ENCODE data around the gene MMD.

The MMD gene

DNA sequence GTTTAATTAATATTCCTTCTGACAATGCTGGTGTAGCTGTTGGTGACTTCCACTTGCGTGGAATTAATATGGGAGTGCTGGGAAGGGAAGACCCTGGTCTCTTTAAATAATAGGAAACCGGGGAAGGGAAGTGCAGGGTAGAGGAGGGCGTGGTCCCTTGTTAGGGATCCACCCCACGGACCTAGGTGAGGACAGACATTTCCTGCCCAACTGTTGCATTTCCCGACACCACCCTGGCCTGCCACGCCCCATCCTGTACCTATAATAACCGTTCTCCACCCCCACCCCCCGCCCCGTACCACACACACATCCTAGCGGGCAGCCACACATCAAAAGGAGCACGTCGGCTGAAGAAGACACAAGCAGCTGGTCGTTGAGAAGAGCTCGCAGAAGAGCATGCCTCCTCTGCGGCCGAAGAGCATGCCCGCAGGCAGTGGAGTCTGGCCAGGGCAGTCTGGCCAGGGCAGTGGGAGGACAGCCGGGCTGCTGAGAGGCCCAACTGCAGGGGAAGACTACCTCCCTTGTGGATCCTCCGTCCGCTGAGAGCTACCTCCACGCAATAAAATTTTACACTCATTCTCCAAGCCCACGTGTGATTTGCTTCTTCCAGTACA is 36.8 kb upstream of the MMD start:
- no peak for DNase-seq (ENCODE audit: low spot score)
- in situ Hi-C loops (cut with MboI; ENCODE audit: low sequenced_read_pairs, unreplicated experiment) = no loop called here
- TF ChIP-seq, protein P1, sequence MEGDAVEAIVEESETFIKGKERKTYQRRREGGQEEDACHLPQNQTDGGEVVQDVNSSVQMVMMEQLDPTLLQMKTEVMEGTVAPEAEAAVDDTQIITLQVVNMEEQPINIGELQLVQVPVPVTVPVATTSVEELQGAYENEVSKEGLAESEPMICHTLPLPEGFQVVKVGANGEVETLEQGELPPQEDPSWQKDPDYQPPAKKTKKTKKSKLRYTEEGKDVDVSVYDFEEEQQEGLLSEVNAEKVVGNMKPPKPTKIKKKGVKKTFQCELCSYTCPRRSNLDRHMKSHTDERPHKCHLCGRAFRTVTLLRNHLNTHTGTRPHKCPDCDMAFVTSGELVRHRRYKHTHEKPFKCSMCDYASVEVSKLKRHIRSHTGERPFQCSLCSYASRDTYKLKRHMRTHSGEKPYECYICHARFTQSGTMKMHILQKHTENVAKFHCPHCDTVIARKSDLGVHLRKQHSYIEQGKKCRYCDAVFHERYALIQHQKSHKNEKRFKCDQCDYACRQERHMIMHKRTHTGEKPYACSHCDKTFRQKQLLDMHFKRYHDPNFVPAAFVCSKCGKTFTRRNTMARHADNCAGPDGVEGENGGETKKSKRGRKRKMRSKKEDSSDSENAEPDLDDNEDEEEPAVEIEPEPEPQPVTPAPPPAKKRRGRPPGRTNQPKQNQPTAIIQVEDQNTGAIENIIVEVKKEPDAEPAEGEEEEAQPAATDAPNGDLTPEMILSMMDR (IDR thresholded peaks at IDR 0.05; ENCODE audit: borderline replicate concordance, control extremely low read depth, extremely low read depth, insufficient read depth, missing control alignments) = no peak

DNA sequence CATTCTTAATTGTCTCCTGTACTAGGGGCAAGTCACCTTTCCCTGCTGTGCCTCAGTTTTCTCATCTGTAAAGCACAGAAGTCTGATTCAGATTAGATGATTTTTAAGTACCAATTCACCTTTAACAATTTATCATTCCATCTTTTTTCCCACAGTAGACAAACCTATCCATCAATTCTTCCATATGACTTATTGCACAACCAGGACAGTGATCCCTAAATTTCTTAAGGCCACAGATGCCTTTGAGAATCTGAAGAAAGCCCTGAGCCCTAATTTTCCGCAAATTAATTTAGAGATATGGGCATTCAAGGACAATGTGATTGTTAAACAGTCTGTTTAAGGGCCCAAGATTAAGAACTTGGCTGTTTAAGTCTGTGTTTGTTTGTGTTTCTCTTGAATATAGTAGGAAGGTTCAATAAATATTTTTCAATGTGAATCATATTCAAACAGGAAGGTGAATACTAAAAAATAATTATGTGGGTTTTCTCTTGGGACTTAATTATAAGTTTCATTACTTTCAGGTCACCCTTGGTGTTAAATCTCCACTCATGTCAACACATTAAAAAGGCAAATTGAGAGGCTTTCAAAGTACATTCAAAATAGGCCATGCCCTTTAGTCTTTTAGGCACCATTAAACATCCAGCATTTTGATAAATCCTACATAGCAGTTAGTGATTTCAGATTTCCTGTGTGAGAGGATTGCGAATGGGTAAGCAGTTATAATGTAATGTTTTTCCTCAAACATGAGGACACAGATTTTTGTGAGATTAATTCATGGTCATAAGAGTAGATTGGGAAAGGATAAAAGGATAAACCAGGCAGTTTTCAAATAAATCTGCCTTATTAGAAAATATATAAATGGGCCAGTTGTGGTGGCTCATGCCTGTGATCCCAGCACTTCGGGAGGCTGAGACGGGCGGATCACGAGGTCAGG is 34.9 kb upstream of the MMD start:
- TF ChIP-seq, protein P1 (IDR thresholded peaks at IDR 0.05; ENCODE audit: borderline replicate concordance, control extremely low read depth, extremely low read depth, insufficient read depth, missing control alignments) = no peak
- no peak for DNase-seq (ENCODE audit: low spot score)
- in situ Hi-C loops (cut with MboI; ENCODE audit: low sequenced_read_pairs, unreplicated experiment) = no loop called here

DNA sequence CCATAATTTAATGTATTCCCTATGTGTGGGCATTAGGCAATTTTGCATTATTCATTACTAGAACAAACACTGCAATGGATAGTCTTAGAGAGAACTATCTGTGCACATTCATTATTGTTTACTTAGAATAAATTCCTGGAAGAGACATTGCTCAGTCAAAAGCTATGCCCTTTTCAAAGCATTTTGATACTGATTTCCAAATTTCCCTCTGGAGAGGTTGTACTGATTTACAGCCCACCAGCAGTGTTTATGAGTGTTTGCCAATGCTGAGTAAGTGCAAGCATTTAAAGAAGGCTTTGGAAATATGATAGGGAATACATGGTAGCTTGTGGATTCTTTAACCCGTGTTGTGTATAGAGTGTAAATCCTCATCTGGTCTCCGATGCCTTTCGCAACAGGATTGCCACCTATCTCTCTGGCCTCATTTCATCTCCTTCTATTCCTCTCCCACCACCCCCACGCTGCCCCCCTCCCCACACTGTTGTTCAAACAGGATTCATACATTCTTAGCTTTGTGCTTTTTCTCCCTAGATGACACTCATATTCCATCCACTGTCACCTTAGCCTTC is 33.4 kb upstream of the MMD start:
- no peak for DNase-seq (ENCODE audit: low spot score)
- in situ Hi-C loops (cut with MboI; ENCODE audit: low sequenced_read_pairs, unreplicated experiment) = no loop called here
- TF ChIP-seq, protein P1 (IDR thresholded peaks at IDR 0.05; ENCODE audit: borderline replicate concordance, control extremely low read depth, extremely low read depth, insufficient read depth, missing control alignments) = no peak

DNA sequence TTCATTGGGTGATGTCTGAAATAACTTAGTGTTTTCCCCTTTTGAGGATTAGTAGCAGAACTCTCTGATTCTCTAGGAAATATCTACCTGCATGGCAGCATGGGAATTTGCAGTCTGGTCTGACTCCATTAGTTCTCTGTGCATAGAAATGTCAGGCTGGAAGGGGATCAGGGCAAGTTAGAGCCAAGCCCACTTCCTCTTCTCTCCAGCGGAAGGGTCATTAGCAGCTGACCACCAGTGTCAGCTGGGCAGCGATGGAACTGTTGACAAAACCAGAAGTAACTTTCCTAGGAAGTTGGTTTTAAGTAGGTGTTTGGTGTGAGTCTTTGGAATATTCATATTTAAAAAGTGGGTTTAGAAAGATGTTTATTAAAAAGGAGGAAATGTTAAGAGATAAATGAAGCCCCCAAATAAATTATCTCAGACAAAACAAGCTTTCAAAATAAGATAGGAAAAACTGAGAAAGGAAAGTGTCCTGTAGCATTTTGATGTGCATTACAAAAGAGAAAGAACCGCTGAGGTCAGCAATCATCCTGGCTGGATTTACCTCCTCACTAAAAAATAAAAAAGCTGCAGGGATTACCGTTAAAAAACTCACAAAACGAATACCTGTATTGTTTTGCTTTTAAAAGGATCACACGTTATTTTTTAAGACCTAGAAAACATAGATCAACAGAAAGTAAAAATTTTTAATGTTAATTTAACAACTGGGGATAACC is 32.4 kb upstream of the MMD start:
- in situ Hi-C loops (cut with MboI; ENCODE audit: low sequenced_read_pairs, unreplicated experiment) = no loop called here
- TF ChIP-seq, protein P1 (IDR thresholded peaks at IDR 0.05; ENCODE audit: borderline replicate concordance, control extremely low read depth, extremely low read depth, insufficient read depth, missing control alignments) = no peak
- no peak for DNase-seq (ENCODE audit: low spot score)

DNA sequence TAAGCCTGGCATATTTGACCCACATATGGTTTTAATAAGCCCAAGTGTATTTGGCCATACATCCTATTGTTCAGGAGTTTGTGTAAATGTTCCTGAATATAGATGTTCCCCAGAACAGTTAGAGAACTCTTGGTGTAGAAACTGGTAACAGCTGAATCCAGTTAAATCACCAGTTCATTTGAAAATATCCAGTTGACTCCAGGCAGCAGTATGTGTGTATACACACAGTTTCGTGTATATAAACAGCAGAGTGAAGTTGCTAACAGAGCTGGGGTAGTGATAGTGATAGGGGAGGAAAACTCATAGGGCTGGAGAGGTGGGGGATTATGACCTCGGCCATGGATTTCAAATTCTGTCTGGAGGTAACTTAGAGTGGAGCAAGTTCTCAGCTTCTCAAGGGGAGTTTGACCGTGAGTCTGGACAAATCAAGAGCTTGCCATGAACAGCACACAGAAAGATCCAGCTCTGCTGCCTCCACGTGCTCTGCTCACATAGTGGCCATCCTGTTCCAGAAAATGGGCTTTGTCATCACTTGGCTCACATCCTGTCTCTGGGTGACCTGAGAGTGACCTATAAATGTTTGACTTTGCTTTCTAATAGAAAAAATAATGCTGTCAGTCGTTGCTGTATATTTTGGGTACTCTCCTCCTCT is 30.6 kb upstream of the MMD start:
- no peak for DNase-seq (ENCODE audit: low spot score)
- in situ Hi-C loops (cut with MboI; ENCODE audit: low sequenced_read_pairs, unreplicated experiment) = no loop called here

More for the DNA sequence above, 30.6 kb upstream of the MMD start:
- TF ChIP-seq, protein P1 (IDR thresholded peaks at IDR 0.05; ENCODE audit: borderline replicate concordance, control extremely low read depth, extremely low read depth, insufficient read depth, missing control alignments) = no peak

All from GM13976 (cell line).